Gastroesophageal sphincter (tissue), 4 donors: ENCODE results near the gene IL11RA. TPM values are rescaled to one million over a fixed set of nuclear protein-coding genes. Genes with fewer than 3 reads are reported as not detected.

ENCODE experiments used
- ATAC-seq: fragments of 150-250 bp; one replicate; pipeline ENCODE4 v1.9.1; 2016; ENCODE audit warnings: mild to moderate bottlenecking, moderate library complexity
- H3K27ac ChIP-seq, 4 donors: fragments of 200-600 bp; sonication (generic) in 3 of 4; 1 replicate in 3 of 4; 2 replicates in 1 of 4; pipeline ENCODE4 v1.5.1; 2016 to 2019
- H3K27me3 ChIP-seq: fragments of 200-600 bp; sonication (generic); one replicate; pipeline ENCODE4 v1.5.1; 2019
- H3K36me3 ChIP-seq, 2 donors: fragments of 200-600 bp; sonication (generic); one replicate each; pipeline ENCODE4 v1.5.1; 2019; ENCODE audit warnings: control low read depth in 1 of 2
- H3K4me1 ChIP-seq, 3 donors: fragments of 200-600 bp; sonication (generic); 1 replicate in 2 of 3; 2 replicates in 1 of 3; pipeline ENCODE4 v1.5.1; 2016 to 2019; ENCODE audit warnings: control low read depth in 2 of 3
- H3K4me3 ChIP-seq, 2 donors: fragments of 200-600 bp; sonication (generic); one replicate each; pipeline ENCODE4 v1.5.1; 2019; ENCODE audit warnings: mild to moderate bottlenecking in 1 of 2, moderate library complexity in 1 of 2
- H3K9me3 ChIP-seq, 3 donors: fragments of 200-600 bp; sonication (generic); one replicate each; pipeline ENCODE4 v1.5.1; 2017 to 2019; ENCODE audit warnings: control low read depth in 2 of 3
- EP300 ChIP-seq: sonication (generic); formaldehyde crosslinking; IDR thresholded peaks from one replicate; pipeline ENCODE4 v1.6.1; 2017; ENCODE audit warnings: antibody characterized with exemption, mild to moderate bottlenecking
- POLR2A ChIP-seq, 2 donors: fragments of 450-650 bp; IDR thresholded peaks; one replicate each; pipeline ENCODE4 v1.6.1; 2017; ENCODE audit warnings: antibody characterized with exemption in 2 of 2, mild to moderate bottlenecking in 2 of 2, moderate library complexity in 1 of 2
- POLR2AphosphoS5 ChIP-seq: sonication (generic); formaldehyde crosslinking; IDR thresholded peaks from one replicate; pipeline ENCODE4 v1.6.1; 2017; ENCODE audit warnings: antibody characterized with exemption
- WGBS, 2 donors: methylation state at CpG; one replicate each; pipeline ENCODE4 v1.1.5; 2018; ENCODE audit warnings: low coverage in 1 of 2; 5-methylcytosine and 5-hydroxymethylcytosine counted together
- total RNA-seq, 4 donors: library from RNA; depleted of rRNA; stranded (reverse); fragments of >200 nt; gene quantifications; one replicate each; pipeline ENCODE4 v1.1.0, GENCODE V29; 2016
- TF ChIP-seq, protein P1 (sequence below), 4 experiments: fragments of 200-600 bp in 2 of 4; fragments of 450-650 bp in 2 of 4; sonication (generic) in 1 of 4; IDR thresholded peaks; one replicate each; pipeline ENCODE4 v1.5.1; 2017 to 2019; ENCODE audit warnings: antibody characterized with exemption in 4 of 4, mild to moderate bottlenecking in 2 of 4, moderate library complexity in 2 of 4

Gene IL11RA
- total RNA-seq, 4 donors from 2014 or later: 31.8 to 80.2 (median 39.8) TPM

DNA sequence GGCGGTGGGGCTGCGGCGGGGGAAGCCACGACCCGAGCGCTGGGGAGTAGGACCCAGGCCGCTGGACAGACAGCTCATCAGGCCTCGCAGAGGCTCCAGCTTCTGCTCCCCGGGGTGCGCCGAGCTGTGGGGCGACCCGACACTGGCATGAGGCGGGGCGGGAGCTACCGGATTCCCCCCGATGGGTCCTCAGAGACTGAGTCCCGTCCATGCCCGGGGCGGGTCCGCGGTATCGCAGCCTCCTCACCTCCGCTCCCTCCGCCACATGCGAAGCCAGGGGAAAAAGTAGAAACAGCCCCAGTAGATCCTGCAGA is 13.0 kb downstream of the IL11RA start:
- Histone ChIP-seq H3K4me1 (peaks cover 0 to 43% (median 13%) of the 10 kb centered on the region in 3 donors), H3K27ac (peak overlapping the region; percentile 41 to 100 (median 99)), H3K36me3 (peaks cover 0 to 43% of the 10 kb centered on the region in 2 donors), H3K4me3 (peak overlapping the region; percentile 85 to 93), H3K27me3 (no peaks in the 10 kb centered on the region), H3K9me3 (peaks cover 0 to 7% (median 0%) of the 10 kb centered on the region in 3 donors)
- WGBS, 2 donors: no CpG with 5 or more reads among the region's 26 CpGs
- peak; percentile 14 for ATAC-seq
- TF ChIP-seq, protein P1, sequence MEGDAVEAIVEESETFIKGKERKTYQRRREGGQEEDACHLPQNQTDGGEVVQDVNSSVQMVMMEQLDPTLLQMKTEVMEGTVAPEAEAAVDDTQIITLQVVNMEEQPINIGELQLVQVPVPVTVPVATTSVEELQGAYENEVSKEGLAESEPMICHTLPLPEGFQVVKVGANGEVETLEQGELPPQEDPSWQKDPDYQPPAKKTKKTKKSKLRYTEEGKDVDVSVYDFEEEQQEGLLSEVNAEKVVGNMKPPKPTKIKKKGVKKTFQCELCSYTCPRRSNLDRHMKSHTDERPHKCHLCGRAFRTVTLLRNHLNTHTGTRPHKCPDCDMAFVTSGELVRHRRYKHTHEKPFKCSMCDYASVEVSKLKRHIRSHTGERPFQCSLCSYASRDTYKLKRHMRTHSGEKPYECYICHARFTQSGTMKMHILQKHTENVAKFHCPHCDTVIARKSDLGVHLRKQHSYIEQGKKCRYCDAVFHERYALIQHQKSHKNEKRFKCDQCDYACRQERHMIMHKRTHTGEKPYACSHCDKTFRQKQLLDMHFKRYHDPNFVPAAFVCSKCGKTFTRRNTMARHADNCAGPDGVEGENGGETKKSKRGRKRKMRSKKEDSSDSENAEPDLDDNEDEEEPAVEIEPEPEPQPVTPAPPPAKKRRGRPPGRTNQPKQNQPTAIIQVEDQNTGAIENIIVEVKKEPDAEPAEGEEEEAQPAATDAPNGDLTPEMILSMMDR (IDR thresholded peaks at IDR 0.05): peak in 1 of 4 experiments; percentile 49
- TF ChIP-seq POLR2AphosphoS5 (no peak), EP300 (no peak)

DNA sequence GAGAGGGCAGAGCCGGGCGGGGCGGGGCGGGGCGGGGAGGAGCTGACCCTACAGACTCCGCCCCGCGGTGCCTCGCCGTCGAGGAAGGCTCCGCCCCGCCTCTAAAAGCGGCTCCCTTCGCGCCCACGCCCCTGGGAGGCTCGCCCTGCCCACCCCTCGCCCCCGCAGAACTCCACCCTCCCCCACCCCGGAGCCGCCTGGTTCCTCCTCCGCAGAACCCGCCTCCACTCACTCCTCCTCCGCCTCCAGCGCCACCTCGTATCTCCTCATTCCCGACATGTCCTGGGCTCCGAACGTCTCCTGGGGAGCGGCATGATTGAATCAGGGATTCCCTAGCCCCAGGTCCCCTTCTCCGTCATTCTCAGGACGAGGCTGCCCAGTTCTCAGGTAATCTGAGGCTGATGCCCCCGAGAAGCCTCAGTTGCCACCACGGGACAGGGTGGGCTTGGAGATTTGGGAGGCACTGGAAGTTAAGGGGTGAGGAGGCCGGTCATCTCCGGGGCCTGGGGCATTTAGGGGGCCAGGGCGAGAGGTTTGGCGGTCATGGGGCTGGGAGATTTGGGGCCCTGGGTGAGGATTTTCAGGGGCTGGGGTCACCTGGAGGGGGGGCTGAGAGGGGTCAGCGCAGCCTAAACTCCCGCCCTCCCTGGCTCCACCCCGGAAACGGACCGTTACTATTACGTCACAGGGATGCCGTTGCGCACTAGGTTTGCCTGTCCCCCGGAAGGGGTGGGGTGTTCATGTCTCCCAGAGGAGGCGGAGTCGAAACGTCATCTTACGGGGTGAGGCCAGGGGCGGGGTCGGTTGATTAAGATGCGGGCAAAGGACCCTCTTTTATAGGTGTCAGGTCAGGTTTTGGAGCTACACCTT is 13.6 kb downstream of the IL11RA start:
- Histone ChIP-seq H3K36me3 (peaks cover 0 to 43% of the 10 kb centered on the region in 2 donors), H3K9me3 (peaks cover 0 to 7% (median 0%) of the 10 kb centered on the region in 3 donors), H3K4me3 (peak overlapping the region; percentile 85 to 93), H3K27ac (peak overlapping the region; percentile 99 to 100 (median 100)), H3K27me3 (no peaks in the 10 kb centered on the region), H3K4me1 (peaks cover 0 to 43% (median 13%) of the 10 kb centered on the region in 3 donors)
- 0% methylated on average over 8 of the region's 55 CpGs; no CpG with 5 or more reads in 1 of the 2 donors for WGBS, 2 donors
- TF ChIP-seq POLR2AphosphoS5: peak; percentile 99
- TF ChIP-seq, protein P1 (IDR thresholded peaks at IDR 0.05): no peak
- TF ChIP-seq EP300: no peak
- peak; percentile 92 to 94 for TF ChIP-seq POLR2A (IDR thresholded peaks at IDR 0.05)
- peak; percentile 92 for ATAC-seq

DNA sequence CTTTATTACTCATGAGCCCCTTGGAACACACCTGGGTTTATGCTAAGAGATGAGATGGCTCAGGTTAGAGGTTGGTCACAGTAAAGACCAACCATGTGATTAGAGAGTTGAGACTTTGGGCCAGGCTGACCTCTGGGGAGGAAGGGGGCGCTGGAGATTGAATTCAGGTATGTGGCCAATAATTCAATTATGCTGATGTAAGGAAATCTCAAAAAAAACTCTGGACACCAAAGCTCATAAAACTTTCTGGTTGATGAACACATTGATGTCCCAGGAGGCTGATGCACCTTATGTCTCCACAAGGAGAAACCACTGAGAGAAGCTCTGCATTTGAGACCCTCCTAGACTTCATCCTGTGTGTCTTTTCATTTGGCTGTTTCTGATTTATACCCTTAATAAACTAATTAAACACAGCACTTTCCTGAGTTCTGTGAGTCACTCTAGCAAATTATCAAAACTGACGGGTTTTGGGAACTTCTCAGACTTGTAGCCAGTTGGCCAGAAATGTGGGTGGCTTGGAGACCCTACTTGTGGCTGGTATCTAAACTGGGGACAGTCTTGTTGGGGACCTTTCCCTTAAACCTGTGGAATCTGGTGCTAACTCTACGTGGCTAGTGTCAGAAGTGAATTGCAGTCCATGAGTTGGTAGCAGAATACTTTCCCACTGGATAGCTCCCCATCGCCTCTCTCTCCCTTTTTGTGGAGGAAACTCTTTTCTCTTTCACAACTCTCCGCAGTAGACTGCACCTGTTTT is 18.0 kb downstream of the IL11RA start:
- H3K9me3 ChIP-seq: peaks cover 0 to 7% (median 0%) of the 10 kb centered on the region in 3 donors

DNA sequence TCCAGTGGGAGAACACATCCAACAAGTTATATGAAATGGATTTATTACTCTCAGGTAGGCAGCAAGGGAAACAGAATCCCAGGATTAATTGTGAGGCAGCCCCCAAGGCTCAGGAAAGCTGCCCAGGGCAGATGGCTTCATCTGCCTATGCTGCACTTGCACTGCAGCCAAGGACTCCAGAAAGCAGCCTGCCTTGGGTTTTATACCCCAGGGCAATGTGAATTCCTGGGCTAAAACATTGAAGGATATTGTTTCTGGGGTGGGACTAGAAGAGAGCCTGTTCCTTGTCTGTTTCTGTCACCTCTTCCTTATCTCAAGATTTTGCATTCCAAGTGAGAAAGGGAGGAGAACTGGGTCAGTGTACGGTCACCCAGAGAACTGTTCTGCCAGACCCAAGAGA is 19.3 kb downstream of the IL11RA start:
- WGBS, 2 donors: 42% methylated on average over 1 of the region's 1 CpG; no CpG with 5 or more reads in 1 of the 2 donors
- H3K4me3 ChIP-seq: no peak overlapping the region
- H3K9me3 ChIP-seq: peaks cover 0 to 7% (median 0%) of the 10 kb centered on the region in 3 donors
- TF ChIP-seq POLR2AphosphoS5 (no peak), EP300 (no peak), POLR2A (IDR thresholded peaks at IDR 0.05) (no peak)
- TF ChIP-seq, protein P1 (IDR thresholded peaks at IDR 0.05): no peak
- H3K4me1 ChIP-seq: peaks cover 0 to 22% (median 6%) of the 10 kb centered on the region in 3 donors
- no peak for ATAC-seq
- H3K27ac ChIP-seq: no peak overlapping the region
- peaks cover 0 to 29% of the 10 kb centered on the region in 2 donors for H3K36me3 ChIP-seq
- H3K27me3 ChIP-seq: no peaks in the 10 kb centered on the region

More for the DNA sequence above, 18.0 kb downstream of the IL11RA start:
- no peak for TF ChIP-seq POLR2A (IDR thresholded peaks at IDR 0.05)
- no peak for TF ChIP-seq POLR2AphosphoS5
- TF ChIP-seq EP300: no peak
- TF ChIP-seq, protein P1 (IDR thresholded peaks at IDR 0.05): no peak
- Histone ChIP-seq H3K27me3 (no peaks in the 10 kb centered on the region), H3K36me3 (peaks cover 0 to 23% of the 10 kb centered on the region in 2 donors), H3K4me1 (peaks cover 0 to 27% (median 7%) of the 10 kb centered on the region in 3 donors), H3K4me3 (no peak overlapping the region), H3K27ac (no peak overlapping the region)
- no peak for ATAC-seq
- 83 to 96% methylated on average over 3 to 4 of the region's 5 CpGs for WGBS, 2 donors
